Loucy (cell line): ENCODE results near the gene SMDT1.

Source experiments
- EZH2phosphoT487 ChIP-seq: fragments of 200-600 bp; IDR thresholded peaks from 2 replicates; pipeline ENCODE4 v1.6.1; 2018; ENCODE audit warnings: antibody characterized with exemption, mild to moderate bottlenecking, moderate library complexity, borderline replicate concordance
- TF ChIP-seq, protein P1 (sequence below): fragments of 200-600 bp; sonication (generic); conservative IDR thresholded peaks from 2 replicates; pipeline ENCODE4 v1.5.1; 2014; ENCODE audit warnings: mild to moderate bottlenecking, antibody characterized with exemption, low read length

DNA sequence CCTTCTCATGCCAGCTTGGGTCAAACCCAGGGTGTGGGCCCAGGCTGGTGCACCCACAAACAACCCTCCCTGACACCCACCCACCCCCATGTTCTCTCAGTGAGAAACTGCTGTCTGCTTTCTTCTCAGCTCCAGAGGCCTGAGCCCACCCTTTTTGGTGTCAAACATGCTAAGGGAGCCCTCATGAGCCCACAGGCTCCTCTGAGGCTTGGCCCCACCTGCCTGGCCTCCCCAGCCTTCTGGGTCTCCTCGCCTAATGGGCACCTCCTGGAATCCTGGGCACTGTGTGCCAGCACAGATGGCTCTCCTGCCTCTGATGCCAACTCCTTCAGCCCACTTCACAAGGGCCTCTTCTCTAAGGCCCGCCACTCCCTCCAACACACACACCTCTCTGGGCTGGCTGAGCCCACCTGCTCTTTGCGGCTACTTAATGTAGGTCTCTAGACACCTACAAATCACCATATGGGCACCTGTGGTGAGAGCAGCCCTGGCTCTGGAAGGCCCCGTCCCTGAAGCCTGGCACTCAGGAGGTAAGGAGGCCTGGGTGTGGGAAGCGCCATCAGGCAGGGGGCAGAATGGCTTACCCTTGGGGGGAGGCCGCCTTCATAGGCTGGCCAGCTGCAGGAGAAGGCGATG is 13.3 kb upstream of the SMDT1 start:
- TF ChIP-seq, protein P1, sequence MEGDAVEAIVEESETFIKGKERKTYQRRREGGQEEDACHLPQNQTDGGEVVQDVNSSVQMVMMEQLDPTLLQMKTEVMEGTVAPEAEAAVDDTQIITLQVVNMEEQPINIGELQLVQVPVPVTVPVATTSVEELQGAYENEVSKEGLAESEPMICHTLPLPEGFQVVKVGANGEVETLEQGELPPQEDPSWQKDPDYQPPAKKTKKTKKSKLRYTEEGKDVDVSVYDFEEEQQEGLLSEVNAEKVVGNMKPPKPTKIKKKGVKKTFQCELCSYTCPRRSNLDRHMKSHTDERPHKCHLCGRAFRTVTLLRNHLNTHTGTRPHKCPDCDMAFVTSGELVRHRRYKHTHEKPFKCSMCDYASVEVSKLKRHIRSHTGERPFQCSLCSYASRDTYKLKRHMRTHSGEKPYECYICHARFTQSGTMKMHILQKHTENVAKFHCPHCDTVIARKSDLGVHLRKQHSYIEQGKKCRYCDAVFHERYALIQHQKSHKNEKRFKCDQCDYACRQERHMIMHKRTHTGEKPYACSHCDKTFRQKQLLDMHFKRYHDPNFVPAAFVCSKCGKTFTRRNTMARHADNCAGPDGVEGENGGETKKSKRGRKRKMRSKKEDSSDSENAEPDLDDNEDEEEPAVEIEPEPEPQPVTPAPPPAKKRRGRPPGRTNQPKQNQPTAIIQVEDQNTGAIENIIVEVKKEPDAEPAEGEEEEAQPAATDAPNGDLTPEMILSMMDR = no peak
- TF ChIP-seq EZH2phosphoT487 = no peak
